ENCODE results near the gene LACC1.

The LACC1 gene

DNA sequence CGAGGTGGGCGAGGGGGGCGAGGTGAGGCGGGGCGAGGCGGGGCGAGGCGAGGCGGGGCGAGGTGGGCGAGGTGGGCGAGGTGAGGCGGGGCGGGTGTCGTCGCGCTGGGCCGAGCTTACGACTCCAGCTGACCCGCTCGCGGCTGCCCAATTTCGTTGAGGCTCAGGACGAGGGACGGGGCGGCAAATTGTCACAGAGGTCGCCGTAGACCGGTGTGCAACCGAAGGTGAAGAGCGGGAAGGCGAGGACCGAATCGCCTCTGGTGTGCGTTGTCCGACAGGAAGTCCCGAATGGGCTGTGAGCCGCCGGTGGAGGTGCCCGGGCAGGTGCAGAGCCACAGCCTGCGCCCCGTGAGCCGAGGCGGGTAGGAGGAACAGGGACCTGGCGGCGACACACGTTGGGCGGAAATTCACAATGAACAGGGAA, at the start of gene LACC1:
Gene LACC1 (plus strand): TSS at position 150 of the 427 bp plus-strand sequence. CDS start 1,082 bp downstream, outside the sequence.
- ATAC-seq (peak; percentile 76), DNase-seq (ENCODE audit: low spot score in 2 of 2) (peak in 1 of 2 donors; percentile 43)
- peaks cover 13% of the 10 kb centered on the region for H3K4me1 Mint-ChIP-seq
- H3K4me3 Mint-ChIP-seq: peak within 1 kb of the TSS; percentile 86
- H3K36me3 Mint-ChIP-seq: peaks cover 7% of the 10 kb centered on the region
- no peaks in the 10 kb centered on the region for H3K9me3 Mint-ChIP-seq
- peak within 1 kb of the TSS; percentile 97 for H3K27ac Mint-ChIP-seq

DNA sequence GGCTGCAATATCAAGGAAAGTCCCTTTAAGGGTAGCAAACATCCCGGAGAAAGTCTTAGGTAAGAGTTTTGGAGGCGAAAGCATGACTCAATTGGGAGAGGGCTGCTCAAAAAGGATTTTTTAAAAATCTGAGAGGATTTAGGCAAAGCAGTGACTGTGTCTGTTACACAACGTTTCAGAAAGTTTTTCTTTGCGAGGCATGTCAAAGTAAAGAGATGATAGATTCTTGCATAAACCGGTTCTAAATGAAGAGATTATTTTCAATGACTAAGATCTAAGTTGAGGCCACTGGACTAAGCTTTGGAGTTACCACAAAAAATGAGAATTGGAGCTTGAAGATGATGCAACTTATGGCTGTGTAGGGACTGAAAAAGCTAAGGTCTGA, 49.2 kb upstream of the LACC1 start:
- Mint-ChIP-seq H3K4me1 (no peaks in the 10 kb centered on the region), H3K9me3 (no peaks in the 10 kb centered on the region)
- no peak for ATAC-seq

DNA sequence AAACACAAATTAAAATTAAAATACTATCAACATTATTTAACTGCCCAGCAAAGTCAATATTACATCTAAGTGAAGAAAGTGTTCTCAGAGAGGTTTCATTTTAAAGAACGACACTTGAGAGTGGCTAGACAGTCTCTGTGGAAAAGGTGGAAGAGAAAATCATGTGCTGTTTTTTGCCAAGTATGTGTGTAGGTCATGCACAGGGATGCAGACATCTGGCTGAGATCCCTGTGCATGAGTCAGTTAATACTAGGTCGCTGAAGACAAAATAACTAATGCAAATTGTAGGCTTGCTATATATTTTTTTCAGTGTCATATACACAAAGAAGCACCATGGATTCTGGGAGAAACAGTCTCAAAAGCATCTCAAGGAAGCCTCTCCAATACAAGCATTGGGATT, 48.6 kb upstream of the LACC1 start:
- DNase-seq (ENCODE audit: low spot score in 2 of 2) (no peak), ATAC-seq (no peak)
- Mint-ChIP-seq H3K4me3 (no peak overlapping the region), H3K27ac (no peak overlapping the region), H3K9me3 (no peaks in the 10 kb centered on the region), H3K4me1 (no peaks in the 10 kb centered on the region), H3K36me3 (no peaks in the 10 kb centered on the region)

More for the DNA sequence above, 49.2 kb upstream of the LACC1 start:
- H3K36me3 Mint-ChIP-seq: no peaks in the 10 kb centered on the region
- H3K4me3 Mint-ChIP-seq: no peak overlapping the region
- H3K27ac Mint-ChIP-seq: no peak overlapping the region
- no peak for DNase-seq (ENCODE audit: low spot score in 2 of 2)

DNA sequence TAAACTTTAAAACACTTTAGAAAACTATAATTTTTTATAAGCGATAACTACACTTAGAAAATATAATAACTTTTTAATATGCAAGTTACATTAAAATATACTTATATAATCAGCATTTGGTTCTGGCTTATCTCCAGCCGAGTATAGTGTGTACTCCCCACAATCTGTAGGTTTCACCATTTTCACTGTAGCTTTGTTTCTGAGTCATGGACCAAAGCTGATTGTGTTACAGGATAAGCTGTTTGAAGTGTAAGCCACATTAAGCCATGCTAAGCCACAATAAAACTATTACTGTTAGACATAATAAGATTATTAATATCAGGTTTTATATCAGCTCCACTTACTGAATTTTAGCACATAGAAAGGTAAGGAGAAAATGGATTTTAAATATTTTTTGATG, 44.0 kb upstream of the LACC1 start:
- DNase-seq (ENCODE audit: low spot score in 2 of 2) (no peak), ATAC-seq (no peak)
- Mint-ChIP-seq H3K27ac (no peak overlapping the region), H3K9me3 (no peaks in the 10 kb centered on the region), H3K36me3 (no peaks in the 10 kb centered on the region), H3K4me3 (no peak overlapping the region), H3K4me1 (no peaks in the 10 kb centered on the region)

DNA sequence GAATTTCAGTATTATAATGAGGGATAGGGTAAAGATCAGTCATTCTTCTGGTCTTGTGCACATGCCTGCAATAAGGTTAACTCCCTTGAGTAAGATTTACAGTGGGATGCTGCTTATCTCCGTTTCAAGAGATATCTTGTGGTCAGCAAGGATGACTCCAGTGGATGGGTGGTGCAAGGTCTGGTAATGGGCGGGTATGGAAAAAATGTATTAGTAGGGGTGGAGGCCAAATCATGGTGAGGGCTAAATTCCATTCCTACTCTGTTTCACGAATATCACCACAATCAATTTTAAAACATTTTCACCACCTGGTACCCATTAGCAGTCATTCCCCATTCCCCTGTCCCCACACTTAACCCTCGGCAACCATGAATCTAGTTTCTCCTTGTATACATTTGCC, 40.8 kb upstream of the LACC1 start:
- no peaks in the 10 kb centered on the region for H3K4me1 Mint-ChIP-seq
- no peak overlapping the region for H3K27ac Mint-ChIP-seq
- no peak for DNase-seq (ENCODE audit: low spot score in 2 of 2)
- no peaks in the 10 kb centered on the region for H3K36me3 Mint-ChIP-seq
- H3K4me3 Mint-ChIP-seq: no peak overlapping the region
- H3K9me3 Mint-ChIP-seq: no peaks in the 10 kb centered on the region
- no peak for ATAC-seq

DNA sequence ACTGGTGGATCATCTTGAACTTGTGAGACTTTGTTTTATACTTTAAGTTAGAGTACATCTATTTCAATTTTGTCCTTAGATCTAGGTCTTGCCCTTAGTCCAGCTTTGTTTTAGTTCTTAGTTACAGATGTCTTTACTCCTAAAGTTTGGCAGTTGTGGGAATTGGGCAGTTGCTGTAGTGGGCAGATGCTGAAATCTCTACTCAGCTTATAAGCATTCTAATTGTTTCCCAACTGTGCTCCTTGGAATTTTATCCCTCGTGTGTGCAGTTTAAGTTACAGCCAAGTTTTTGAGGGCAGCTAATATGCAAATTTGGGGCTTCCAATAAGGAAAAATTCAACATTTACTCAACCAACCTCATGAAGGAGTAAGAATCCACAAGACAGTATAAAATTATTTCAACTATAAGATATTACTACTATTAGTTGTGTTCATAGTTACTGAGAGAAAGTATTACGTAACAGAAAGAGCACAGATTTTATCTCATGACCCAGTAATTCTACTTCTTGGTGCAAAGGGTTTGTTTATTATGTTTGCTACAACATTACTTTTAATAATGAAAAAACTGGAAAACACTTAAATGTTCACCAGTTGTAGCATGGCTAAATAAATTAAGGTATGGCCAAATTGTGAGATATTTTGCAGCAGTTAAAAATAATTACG, 33.1 kb upstream of the LACC1 start:
- H3K27ac Mint-ChIP-seq: no peak overlapping the region
- no peaks in the 10 kb centered on the region for H3K36me3 Mint-ChIP-seq
- no peak for ATAC-seq
- no peak for DNase-seq (ENCODE audit: low spot score in 2 of 2)
- H3K9me3 Mint-ChIP-seq: peaks cover 11% of the 10 kb centered on the region
- no peak overlapping the region for H3K4me3 Mint-ChIP-seq
- H3K4me1 Mint-ChIP-seq: no peaks in the 10 kb centered on the region

DNA sequence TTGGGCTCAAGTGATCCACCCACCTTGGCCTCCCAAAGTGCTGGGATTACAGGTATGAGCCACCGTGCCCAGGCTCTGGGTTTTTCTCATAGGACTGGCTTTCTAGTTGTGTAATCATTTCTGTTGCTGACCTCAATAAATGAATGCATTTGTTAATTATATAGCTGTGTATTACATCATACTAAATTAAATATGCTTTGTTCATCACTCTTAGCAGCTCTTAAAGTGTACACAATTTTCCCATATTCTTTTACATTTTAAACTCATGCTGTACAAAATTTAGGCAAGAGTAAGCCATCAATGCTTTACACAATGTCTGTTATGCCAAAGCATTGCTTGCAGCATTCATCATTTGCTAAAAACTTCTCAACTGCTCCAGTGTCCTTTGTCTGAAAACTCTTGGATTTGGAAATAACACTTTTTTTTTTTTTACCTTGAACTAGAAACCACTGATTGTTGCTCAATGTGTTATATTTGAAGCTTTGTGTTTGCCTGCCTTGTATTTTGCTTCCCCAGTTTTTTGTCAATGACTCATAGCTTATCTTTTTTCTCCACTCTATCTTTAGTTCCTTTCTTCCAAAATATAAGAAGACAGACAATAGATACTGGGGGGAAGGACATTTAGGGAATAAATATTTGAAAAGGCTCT, 31.6 kb upstream of the LACC1 start:
- Mint-ChIP-seq H3K4me1 (no peaks in the 10 kb centered on the region), H3K9me3 (peaks cover 23% of the 10 kb centered on the region), H3K4me3 (no peak overlapping the region), H3K27ac (no peak overlapping the region), H3K36me3 (no peaks in the 10 kb centered on the region)
- ATAC-seq (no peak), DNase-seq (ENCODE audit: low spot score in 2 of 2) (no peak)

DNA sequence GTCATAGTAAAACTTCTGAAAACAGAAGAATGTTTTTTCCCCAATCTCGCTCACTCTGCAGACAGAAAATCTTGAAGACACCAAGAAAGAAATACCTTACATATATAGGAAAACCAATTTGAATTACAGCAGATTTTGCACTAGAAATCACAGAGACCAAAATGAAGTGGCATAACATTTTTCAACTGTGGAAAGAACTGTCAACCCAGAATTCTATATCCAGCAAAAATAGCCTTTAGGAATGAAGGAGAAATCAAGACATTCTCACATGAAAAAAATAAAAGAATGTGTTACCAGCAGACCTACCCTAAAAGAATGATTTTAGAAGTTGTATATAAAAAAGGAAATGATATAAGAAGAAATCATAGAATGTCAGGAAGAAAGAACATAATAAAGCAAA, 28.8 kb upstream of the LACC1 start:
- Mint-ChIP-seq H3K9me3 (peaks cover 36% of the 10 kb centered on the region), H3K4me1 (no peaks in the 10 kb centered on the region), H3K4me3 (no peak overlapping the region), H3K27ac (no peak overlapping the region), H3K36me3 (no peaks in the 10 kb centered on the region)
- no peak for DNase-seq (ENCODE audit: low spot score in 2 of 2)
- ATAC-seq: no peak

DNA sequence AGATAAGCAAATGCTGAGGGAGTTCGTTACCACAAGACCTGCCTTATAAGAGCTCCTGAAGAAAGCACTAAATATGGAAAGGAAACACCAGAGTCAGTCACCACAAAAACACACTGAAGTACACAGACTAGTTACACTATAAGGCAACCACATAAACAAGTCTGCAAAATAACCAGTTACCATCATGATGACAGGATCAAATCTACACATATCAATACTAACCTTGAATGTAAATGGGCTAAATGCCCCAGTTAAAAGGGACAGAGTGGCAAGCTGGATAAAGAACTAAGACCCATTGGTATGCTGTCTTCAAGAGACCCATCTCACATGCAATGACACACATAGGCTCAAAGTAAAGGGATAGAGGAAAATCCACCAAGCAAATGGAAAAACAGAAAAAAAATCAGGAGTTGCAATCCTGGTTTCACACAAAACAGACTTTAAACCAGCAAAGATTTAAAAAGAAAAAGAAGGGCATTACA, 26.7 kb upstream of the LACC1 start:
- DNase-seq (ENCODE audit: low spot score in 2 of 2): no peak
- Mint-ChIP-seq H3K36me3 (no peaks in the 10 kb centered on the region), H3K4me3 (no peak overlapping the region), H3K4me1 (no peaks in the 10 kb centered on the region), H3K27ac (no peak overlapping the region), H3K9me3 (peaks cover 36% of the 10 kb centered on the region)
- ATAC-seq: no peak

DNA sequence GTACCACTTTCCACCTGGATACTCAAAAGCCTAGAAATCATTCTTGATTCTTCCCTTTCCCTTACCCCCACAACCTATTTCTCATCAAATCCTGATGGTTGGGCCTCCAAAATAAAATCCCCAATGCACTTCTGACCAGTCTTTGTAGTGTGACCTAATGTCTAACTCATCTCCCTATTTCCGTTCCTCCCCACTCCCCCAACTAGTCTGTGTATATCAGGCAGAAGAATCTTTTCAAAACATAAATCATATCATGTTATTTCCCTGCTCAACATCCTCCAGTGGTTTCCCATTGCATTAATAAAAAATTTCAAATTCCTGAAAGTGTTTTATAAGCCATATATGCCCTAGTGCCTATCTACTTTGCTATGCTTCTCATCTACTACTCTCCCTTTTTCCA, 17.8 kb upstream of the LACC1 start:
- Mint-ChIP-seq H3K27ac (no peak overlapping the region), H3K4me3 (no peak overlapping the region), H3K36me3 (no peaks in the 10 kb centered on the region), H3K4me1 (no peaks in the 10 kb centered on the region), H3K9me3 (no peaks in the 10 kb centered on the region)
- no peak for ATAC-seq
- DNase-seq (ENCODE audit: low spot score in 2 of 2): no peak

DNA sequence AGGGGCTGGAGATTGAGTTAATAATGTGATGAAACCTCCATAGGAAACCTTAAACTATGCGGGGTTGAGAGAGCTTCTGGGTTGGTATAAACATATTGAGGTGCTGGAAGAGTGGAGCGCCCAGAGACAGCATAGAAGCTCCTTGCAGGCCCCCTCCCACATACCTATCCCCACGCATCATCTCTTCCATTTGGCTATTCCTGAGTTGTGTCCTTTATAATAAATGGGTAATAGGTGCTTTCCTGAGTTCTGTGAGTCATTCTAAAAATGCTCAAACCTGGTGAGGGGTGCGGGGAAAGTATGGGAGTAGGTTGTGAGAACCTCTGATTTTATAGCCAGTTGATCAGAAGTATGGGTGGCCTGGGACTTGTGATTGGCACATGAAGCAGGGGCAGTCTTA, 14.8 kb upstream of the LACC1 start:
- H3K27ac Mint-ChIP-seq: no peak overlapping the region
- H3K9me3 Mint-ChIP-seq: no peaks in the 10 kb centered on the region
- no peaks in the 10 kb centered on the region for H3K36me3 Mint-ChIP-seq
- DNase-seq (ENCODE audit: low spot score in 2 of 2): no peak
- H3K4me3 Mint-ChIP-seq: no peak overlapping the region
- ATAC-seq: no peak
- H3K4me1 Mint-ChIP-seq: no peaks in the 10 kb centered on the region

DNA sequence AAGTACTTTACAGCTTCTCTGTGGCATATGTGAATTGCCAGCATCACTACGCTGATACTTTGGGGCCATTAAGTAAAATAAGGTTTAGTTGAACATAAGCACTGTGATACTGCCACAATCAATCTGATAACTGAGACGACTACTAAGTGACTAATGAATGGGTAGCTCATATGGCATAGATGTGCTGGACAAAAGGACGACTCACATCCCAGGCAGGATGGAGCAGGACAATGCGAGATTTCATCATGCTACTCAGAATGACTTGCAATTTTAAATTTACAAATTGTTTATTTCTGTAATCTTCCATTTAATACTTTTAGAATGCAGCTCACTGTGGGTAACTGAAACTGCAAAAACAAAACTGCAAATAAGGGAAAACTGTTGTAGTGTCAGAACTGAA, 13.8 kb upstream of the LACC1 start:
- H3K9me3 Mint-ChIP-seq: no peaks in the 10 kb centered on the region
- no peaks in the 10 kb centered on the region for H3K36me3 Mint-ChIP-seq
- DNase-seq (ENCODE audit: low spot score in 2 of 2) (no peak), ATAC-seq (no peak)
- H3K4me3 Mint-ChIP-seq: no peak overlapping the region
- H3K27ac Mint-ChIP-seq: no peak overlapping the region
- no peaks in the 10 kb centered on the region for H3K4me1 Mint-ChIP-seq

DNA sequence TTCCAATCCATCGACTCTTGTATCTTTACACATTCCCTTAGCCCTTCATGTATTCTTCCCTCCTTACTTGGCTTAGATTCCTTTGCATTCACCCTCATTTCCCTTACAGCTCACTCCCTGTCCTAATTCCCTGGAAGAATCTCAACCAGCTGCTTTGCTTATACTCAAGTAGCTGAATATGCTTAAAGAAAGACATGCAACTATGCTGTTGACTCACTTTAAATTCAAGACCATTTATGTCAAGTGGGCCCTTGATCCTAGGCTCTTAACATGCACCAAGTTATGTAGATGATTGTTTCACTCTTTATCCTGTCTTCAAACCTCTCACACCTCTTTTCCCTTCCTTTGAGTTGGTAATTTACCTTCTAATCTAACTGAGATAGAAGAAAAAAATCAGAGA, 7.5 kb upstream of the LACC1 start:
- no peaks in the 10 kb centered on the region for H3K9me3 Mint-ChIP-seq
- H3K4me1 Mint-ChIP-seq: no peaks in the 10 kb centered on the region
- ATAC-seq (no peak), DNase-seq (ENCODE audit: low spot score in 2 of 2) (no peak)
- H3K36me3 Mint-ChIP-seq: no peaks in the 10 kb centered on the region
- no peak overlapping the region for H3K27ac Mint-ChIP-seq
- no peak overlapping the region for H3K4me3 Mint-ChIP-seq

DNA sequence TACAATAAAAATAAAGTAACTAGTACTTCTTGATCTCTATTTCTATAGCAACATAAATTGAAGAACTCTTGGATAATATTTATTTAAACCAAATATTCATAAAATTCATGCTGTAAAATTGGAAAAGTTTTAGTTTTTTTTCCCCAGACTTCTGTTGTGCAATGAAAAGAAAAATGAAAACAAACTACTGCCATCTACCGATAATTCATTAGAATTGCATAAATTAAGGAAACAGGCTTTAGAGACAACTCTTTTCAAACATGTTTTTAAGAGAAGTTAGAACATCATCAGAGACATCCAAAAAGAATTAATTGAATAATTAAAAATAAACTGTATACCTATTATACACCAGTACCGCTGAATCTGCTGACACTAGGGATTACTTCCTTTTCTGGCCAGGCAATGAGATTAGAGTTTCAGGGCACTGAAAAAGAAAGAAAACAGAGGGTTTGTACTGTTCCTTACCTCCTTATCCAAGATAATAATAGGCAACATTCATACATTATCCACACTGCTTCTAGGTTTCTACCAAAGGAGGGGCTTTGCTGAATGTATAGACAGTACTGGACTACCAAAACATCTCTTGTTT, 5.1 kb upstream of the LACC1 start:
- H3K27ac Mint-ChIP-seq: no peak overlapping the region
- H3K4me1 Mint-ChIP-seq: peaks cover 7% of the 10 kb centered on the region
- no peak overlapping the region for H3K4me3 Mint-ChIP-seq
- no peak for DNase-seq (ENCODE audit: low spot score in 2 of 2)
- peaks cover 7% of the 10 kb centered on the region for H3K36me3 Mint-ChIP-seq
- no peaks in the 10 kb centered on the region for H3K9me3 Mint-ChIP-seq
- ATAC-seq: no peak

DNA sequence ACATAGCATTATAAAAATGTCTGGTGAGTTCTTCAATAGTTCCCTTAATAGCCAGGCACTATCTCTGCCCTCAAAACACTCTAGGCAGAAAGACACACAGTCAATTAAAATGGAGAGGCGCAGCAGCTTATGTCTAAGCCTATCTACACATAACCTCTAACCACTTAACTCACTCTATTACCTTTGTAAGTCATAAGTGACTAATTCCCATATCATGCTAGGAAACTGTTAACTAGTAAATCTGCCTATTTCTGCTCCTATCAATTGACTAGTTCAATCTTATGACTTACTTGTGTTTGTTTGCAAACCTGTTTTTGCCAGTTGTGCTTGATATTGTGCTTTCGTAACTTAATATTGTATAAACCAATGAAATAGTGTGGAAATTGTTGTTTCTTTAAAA, 3.3 kb upstream of the LACC1 start:
- H3K4me3 Mint-ChIP-seq: no peak overlapping the region
- no peaks in the 10 kb centered on the region for H3K9me3 Mint-ChIP-seq
- ATAC-seq: no peak
- H3K36me3 Mint-ChIP-seq: peaks cover 7% of the 10 kb centered on the region
- H3K4me1 Mint-ChIP-seq: peaks cover 13% of the 10 kb centered on the region
- H3K27ac Mint-ChIP-seq: no peak overlapping the region
- no peak for DNase-seq (ENCODE audit: low spot score in 2 of 2)

DNA sequence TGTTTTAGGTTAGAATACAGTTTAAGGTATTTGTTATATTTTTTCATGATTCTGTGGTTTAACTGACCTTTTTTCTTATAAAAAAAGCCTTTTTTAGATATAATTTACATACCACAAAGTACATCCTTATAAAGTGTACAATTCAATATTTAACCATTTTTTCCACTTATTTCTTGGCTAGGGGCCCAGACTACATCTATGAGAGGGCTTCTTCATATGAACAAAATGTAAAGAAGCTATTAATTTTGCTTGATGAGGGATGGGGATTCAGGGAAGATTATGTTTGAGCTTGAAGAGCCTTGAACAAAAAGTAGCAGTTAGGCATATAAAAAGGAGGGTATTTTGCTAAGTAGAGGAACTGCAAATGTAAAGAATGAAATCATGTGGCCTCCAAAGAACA, 2.4 kb upstream of the LACC1 start:
- Mint-ChIP-seq H3K4me1 (peaks cover 13% of the 10 kb centered on the region), H3K36me3 (peaks cover 7% of the 10 kb centered on the region), H3K4me3 (no peak overlapping the region), H3K27ac (no peak overlapping the region), H3K9me3 (no peaks in the 10 kb centered on the region)
- DNase-seq (ENCODE audit: low spot score in 2 of 2): no peak
- ATAC-seq: no peak
